OCI-LY1 (cell line): ENCODE data around the gene C11orf52.

ENCODE experiments used
- H2AFZ ChIP-seq: fragments of 200-600 bp; sonication (generic), shearing (Covaris generic); 2 replicates; pipeline ENCODE4 v1.6.0; 2014; ENCODE audit warnings: antibody characterized with exemption, mild to moderate bottlenecking, low read length
- H3F3A ChIP-seq: fragments of 200-600 bp; sonication (generic), shearing (Covaris generic); 2 replicates; pipeline ENCODE4 v1.6.0; 2014; ENCODE audit warnings: mild to moderate bottlenecking, antibody characterized with exemption, low read length, moderate library complexity; ENCODE audit not compliant: insufficient read depth
- H3K27ac ChIP-seq: fragments of 200-600 bp; sonication (generic); 2 replicates; pipeline ENCODE4 v1.5.1; 2014; ENCODE audit warnings: low read length, mixed run types, mild to moderate bottlenecking, low read depth; ENCODE audit not compliant: poor library complexity, severe bottlenecking
- H3K27me3 ChIP-seq: fragments of 200-600 bp; sonication (generic); 2 replicates; pipeline ENCODE4 v1.6.0; 2014; ENCODE audit warnings: antibody characterized with exemption, mild to moderate bottlenecking, low read length, moderate library complexity; ENCODE audit not compliant: insufficient read depth
- H3K36me3 ChIP-seq: fragments of 200-600 bp; sonication (generic); 2 replicates; pipeline ENCODE4 v1.6.1; 2014; ENCODE audit warnings: mild to moderate bottlenecking, antibody characterized with exemption, low read length, moderate library complexity, mixed read lengths; ENCODE audit not compliant: insufficient read depth
- H3K4me1 ChIP-seq: fragments of 200-600 bp; sonication (generic); 2 replicates; pipeline ENCODE4 v1.5.1; 2014; ENCODE audit warnings: mild to moderate bottlenecking, low read length, moderate library complexity; ENCODE audit not compliant: insufficient read depth, severe bottlenecking
- H3K4me2 ChIP-seq: fragments of 200-600 bp; sonication (generic), shearing (Covaris generic); 2 replicates; pipeline ENCODE4 v1.6.1; 2014; ENCODE audit warnings: low read length
- H3K4me3 ChIP-seq: fragments of 200-600 bp; sonication (generic); 2 replicates; pipeline ENCODE4 v1.5.1; 2014; ENCODE audit warnings: low read length, low read depth, mild to moderate bottlenecking, mixed read lengths; ENCODE audit not compliant: poor library complexity, severe bottlenecking
- H3K79me2 ChIP-seq: fragments of 200-600 bp; shearing (Covaris generic); 2 replicates; pipeline ENCODE4 v1.6.1; 2016; ENCODE audit warnings: mixed run types, low read length, mixed read lengths; ENCODE audit not compliant: insufficient read depth
- H3K9ac ChIP-seq: fragments of 200-600 bp; sonication (generic), shearing (Covaris generic); 2 replicates; pipeline ENCODE4 v1.6.1; 2014; ENCODE audit warnings: mild to moderate bottlenecking, low read length, mixed read lengths
- H3K9me2 ChIP-seq: fragments of 200-600 bp; sonication (generic), shearing (Covaris generic); 2 replicates; pipeline ENCODE4 v1.6.1; 2014; ENCODE audit warnings: low read depth, mild to moderate bottlenecking, low read length, mixed read lengths
- H3K9me3 ChIP-seq: fragments of 200-600 bp; shearing (Covaris generic); 2 replicates; pipeline ENCODE4 v1.6.1; 2014; ENCODE audit warnings: low read length, mixed read lengths
- H4K20me1 ChIP-seq: fragments of 200-600 bp; sonication (generic), shearing (Covaris generic); 2 replicates; pipeline ENCODE4 v1.6.0; 2016; ENCODE audit warnings: mild to moderate bottlenecking, low read length; ENCODE audit not compliant: insufficient read depth
- EZH2 ChIP-seq: fragments of 200-600 bp; sonication (generic), shearing (Covaris generic); IDR thresholded peaks from 2 replicates; pipeline ENCODE4 v1.8.0; 2017; ENCODE audit warnings: borderline replicate concordance, mixed run types, mild to moderate bottlenecking, antibody characterized with exemption, low read length, moderate library complexity, mixed read lengths
- TF ChIP-seq, protein P1 (sequence below): fragments of 200-600 bp; sonication (generic), shearing (Covaris generic); IDR thresholded peaks from 2 replicates; pipeline ENCODE4 v1.5.1; 2017; ENCODE audit warnings: mild to moderate bottlenecking, antibody characterized with exemption, low read length, moderate library complexity, mixed read lengths

C11orf52 gene

DNA sequence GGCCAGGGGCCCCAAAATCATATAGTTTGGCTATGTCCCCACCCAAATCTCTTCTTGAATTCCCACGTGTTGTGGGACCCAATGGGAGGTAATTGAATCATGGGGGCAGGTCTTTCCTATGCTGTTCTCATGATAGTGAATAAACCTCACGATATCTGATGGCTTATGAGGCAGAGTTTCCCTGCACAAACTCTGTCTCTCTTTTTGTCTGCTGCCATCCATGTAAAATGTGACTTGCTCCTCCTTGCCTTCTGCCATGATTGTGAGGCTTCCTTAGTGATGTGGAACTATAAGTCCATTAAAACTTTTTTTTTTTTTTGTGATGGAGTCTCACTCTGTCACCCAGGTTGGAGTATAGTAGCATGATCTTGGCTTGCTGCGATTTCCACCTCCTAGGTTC, 32.9 kb downstream of the C11orf52 start:
- H4K20me1 ChIP-seq, result no peaks in the 10 kb centered on the region
- H3K27ac ChIP-seq, result no peak overlapping the region
- H2AFZ ChIP-seq, result no peak overlapping the region
- no peak overlapping the region for H3K9ac ChIP-seq
- H3F3A ChIP-seq, result no peaks in the 10 kb centered on the region
- H3K4me3 ChIP-seq, result no peak overlapping the region
- peaks cover 7% of the 10 kb centered on the region; the same call in 1 of the 2 replicates for H3K9me3 ChIP-seq
- no peaks in the 10 kb centered on the region for H3K4me1 ChIP-seq
- no peaks in the 10 kb centered on the region; the same call in 1 of the 2 replicates for H3K79me2 ChIP-seq
- H3K36me3 ChIP-seq, result peaks cover 4% of the 10 kb centered on the region; the same call in 1 of the 2 replicates
- no peak for TF ChIP-seq EZH2
- TF ChIP-seq, protein P1, sequence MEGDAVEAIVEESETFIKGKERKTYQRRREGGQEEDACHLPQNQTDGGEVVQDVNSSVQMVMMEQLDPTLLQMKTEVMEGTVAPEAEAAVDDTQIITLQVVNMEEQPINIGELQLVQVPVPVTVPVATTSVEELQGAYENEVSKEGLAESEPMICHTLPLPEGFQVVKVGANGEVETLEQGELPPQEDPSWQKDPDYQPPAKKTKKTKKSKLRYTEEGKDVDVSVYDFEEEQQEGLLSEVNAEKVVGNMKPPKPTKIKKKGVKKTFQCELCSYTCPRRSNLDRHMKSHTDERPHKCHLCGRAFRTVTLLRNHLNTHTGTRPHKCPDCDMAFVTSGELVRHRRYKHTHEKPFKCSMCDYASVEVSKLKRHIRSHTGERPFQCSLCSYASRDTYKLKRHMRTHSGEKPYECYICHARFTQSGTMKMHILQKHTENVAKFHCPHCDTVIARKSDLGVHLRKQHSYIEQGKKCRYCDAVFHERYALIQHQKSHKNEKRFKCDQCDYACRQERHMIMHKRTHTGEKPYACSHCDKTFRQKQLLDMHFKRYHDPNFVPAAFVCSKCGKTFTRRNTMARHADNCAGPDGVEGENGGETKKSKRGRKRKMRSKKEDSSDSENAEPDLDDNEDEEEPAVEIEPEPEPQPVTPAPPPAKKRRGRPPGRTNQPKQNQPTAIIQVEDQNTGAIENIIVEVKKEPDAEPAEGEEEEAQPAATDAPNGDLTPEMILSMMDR, result no peak
- H3K4me2 ChIP-seq, result no peak overlapping the region
- no peaks in the 10 kb centered on the region for H3K27me3 ChIP-seq
- H3K9me2 ChIP-seq, result no peaks in the 10 kb centered on the region

DNA sequence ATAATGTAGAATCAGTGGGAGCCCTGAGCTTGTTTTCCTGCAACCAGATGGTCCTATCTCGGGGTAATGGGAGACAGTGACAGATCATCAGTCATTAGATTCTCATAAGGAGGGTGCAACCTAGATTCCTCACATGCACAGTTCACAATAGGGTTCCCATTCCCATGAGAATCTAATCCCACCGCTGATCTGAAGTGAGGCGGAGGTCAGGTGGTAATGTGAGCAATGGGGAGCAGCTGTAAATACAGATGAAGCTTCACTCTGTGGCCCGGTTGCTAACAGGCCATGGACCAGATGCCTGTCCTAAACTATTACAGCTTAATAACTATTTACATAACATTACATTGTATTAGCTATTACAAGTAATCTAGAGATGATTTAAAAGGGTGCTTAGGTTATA, 35.4 kb downstream of the C11orf52 start:
- H3K4me2 ChIP-seq, result no peak overlapping the region
- no peaks in the 10 kb centered on the region for H3K9me2 ChIP-seq
- H2AFZ ChIP-seq, result no peak overlapping the region
- peaks cover 4% of the 10 kb centered on the region; the same call in 1 of the 2 replicates for H3K36me3 ChIP-seq
- TF ChIP-seq EZH2, result no peak
- TF ChIP-seq, protein P1, result no peak
- no peaks in the 10 kb centered on the region for H4K20me1 ChIP-seq
- H3F3A ChIP-seq, result no peaks in the 10 kb centered on the region
- H3K9ac ChIP-seq, result no peak overlapping the region
- H3K79me2 ChIP-seq, result no peaks in the 10 kb centered on the region; the same call in 1 of the 2 replicates
- H3K4me1 ChIP-seq, result no peaks in the 10 kb centered on the region
- H3K9me3 ChIP-seq, result peaks cover 7% of the 10 kb centered on the region; the same call in 1 of the 2 replicates
- H3K27me3 ChIP-seq, result no peaks in the 10 kb centered on the region
- H3K4me3 ChIP-seq, result no peak overlapping the region
- H3K27ac ChIP-seq, result no peak overlapping the region

DNA sequence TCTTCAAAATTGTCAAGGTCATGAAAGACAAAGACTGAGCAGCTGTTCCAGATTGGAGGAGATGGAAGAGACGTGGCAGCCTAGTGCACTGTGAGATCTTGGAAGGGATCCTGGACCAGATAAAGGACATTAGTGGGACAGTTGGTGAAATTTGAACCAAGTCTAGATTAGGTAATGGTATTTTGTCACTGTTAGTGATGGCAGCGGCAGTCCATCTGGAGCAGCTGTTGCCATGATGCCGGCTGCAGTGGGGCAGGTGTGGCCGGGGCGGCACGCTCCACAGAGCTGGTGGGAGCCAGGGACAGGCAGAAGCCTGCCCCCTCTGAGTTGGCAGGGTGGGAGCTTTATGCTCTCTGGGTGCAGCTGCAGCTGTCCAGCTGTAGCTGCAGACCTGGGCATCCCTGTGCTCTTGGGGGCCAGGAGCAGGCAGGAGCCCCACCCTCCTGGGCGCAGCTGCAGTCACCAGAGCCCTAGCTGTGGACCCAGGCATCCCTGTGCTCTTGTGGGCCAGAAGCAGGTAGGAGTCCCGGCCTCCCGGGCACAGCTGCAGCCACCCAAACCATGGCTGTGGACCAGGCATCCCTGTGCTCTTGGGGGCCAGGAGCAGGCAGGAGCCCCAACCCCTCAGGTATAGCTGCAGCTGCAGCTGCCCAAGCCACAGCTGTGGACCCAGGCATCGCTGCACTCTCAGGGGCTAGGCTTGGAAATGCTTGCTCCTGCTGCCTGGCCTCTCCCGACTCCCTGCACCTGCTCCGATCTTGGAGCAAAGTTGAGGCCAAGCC, 39.1 kb downstream of the C11orf52 start:
- TF ChIP-seq EZH2, result no peak
- TF ChIP-seq, protein P1, result no peak
- Histone ChIP-seq H3K4me2 (no peak overlapping the region), H4K20me1 (no peaks in the 10 kb centered on the region), H3F3A (no peaks in the 10 kb centered on the region), H3K27ac (no peak overlapping the region), H3K9me3 (no peaks in the 10 kb centered on the region), H3K9ac (no peak overlapping the region), H3K27me3 (no peaks in the 10 kb centered on the region), H3K36me3 (no peaks in the 10 kb centered on the region; the same call in 1 of the 2 replicates), H3K4me3 (no peak overlapping the region), H3K79me2 (no peaks in the 10 kb centered on the region), H3K9me2 (no peaks in the 10 kb centered on the region), H3K4me1 (no peaks in the 10 kb centered on the region), H2AFZ (no peak overlapping the region)
